MM.1S (cell line): ENCODE data around the gene CDADC1.

Experiments
- DNase-seq: peaks from one replicate; pipeline ENCODE4 v3.0.0-alpha.2; 2015
- H2AFZ ChIP-seq: fragments of 300-600 bp; sonication (generic); 2 replicates; pipeline ENCODE4 v1.6.0; 2016; ENCODE audit warnings: antibody characterized with exemption, low read length
- H3F3A ChIP-seq: fragments of 300-600 bp; sonication (generic); 2 replicates; pipeline ENCODE4 v1.6.1; 2016; ENCODE audit warnings: mild to moderate bottlenecking, antibody characterized with exemption, low read length, moderate library complexity, mixed read lengths; ENCODE audit not compliant: insufficient read depth
- H3K27ac ChIP-seq: fragments of 300-600 bp; sonication (generic); 2 replicates; pipeline ENCODE4 v1.5.1; 2016; ENCODE audit warnings: mild to moderate bottlenecking, low read length
- H3K27me3 ChIP-seq: fragments of 300-600 bp; sonication (generic); replicated peaks from 2 replicates; pipeline ENCODE4 v1.6.0; 2016; ENCODE audit warnings: low read length; ENCODE audit not compliant: insufficient read depth
- H3K36me3 ChIP-seq: fragments of 300-600 bp; sonication (generic); replicated peaks from 2 replicates; pipeline ENCODE4 v1.6.1; 2016; ENCODE audit warnings: mild to moderate bottlenecking, low read length, mixed read lengths; ENCODE audit not compliant: insufficient read depth
- H3K4me1 ChIP-seq: fragments of 300-600 bp; sonication (generic); 2 replicates; pipeline ENCODE4 v1.6.1; 2016; ENCODE audit warnings: low read length, mixed read lengths
- H3K4me2 ChIP-seq: fragments of 300-600 bp; sonication (generic); 2 replicates; pipeline ENCODE4 v1.6.0; 2016; ENCODE audit warnings: low read depth, low read length
- H3K4me3 ChIP-seq: fragments of 300-600 bp; sonication (generic); 2 replicates; pipeline ENCODE4 v1.5.1; 2016; ENCODE audit warnings: low read length, mixed read lengths
- H3K79me2 ChIP-seq: fragments of 300-600 bp; sonication (generic); 2 replicates; pipeline ENCODE4 v1.6.1; 2016; ENCODE audit warnings: mixed run types, low read length, mixed read lengths
- H3K9ac ChIP-seq: fragments of 300-600 bp; sonication (generic); 2 replicates; pipeline ENCODE4 v1.6.1; 2016; ENCODE audit warnings: low read length, mixed read lengths
- H3K9me2 ChIP-seq: fragments of 300-600 bp; sonication (generic); replicated peaks from 2 replicates; pipeline ENCODE4 v1.6.1; 2016; ENCODE audit warnings: mild to moderate bottlenecking, low read length, mixed read lengths; ENCODE audit not compliant: insufficient read depth
- H3K9me3 ChIP-seq: fragments of 300-600 bp; sonication (generic); replicated peaks from 2 replicates; pipeline ENCODE4 v1.6.1; 2016; ENCODE audit warnings: mild to moderate bottlenecking, low read length, mixed read lengths; ENCODE audit not compliant: insufficient read depth
- H4K20me1 ChIP-seq: fragments of 300-600 bp; sonication (generic); 2 replicates; pipeline ENCODE4 v1.6.1; 2016; ENCODE audit warnings: mild to moderate bottlenecking, low read length, moderate library complexity, mixed read lengths; ENCODE audit not compliant: insufficient read depth
- CTCF ChIP-seq: fragments of 300-600 bp; sonication (generic); IDR thresholded peaks from 2 replicates; pipeline ENCODE4 v1.5.1; 2016; ENCODE audit warnings: antibody characterized with exemption, low read length, mixed read lengths
- EZH2 ChIP-seq: fragments of 300-600 bp; sonication (generic); optimal IDR thresholded peaks from 2 replicates; pipeline ENCODE3; 2017; ENCODE audit warnings: low read depth, mild to moderate bottlenecking, antibody characterized with exemption, low read length, mixed read lengths
- EZH2phosphoT487 ChIP-seq: fragments of 300-600 bp; sonication (generic); IDR thresholded peaks from 2 replicates; pipeline ENCODE4 v1.6.1; 2018; ENCODE audit warnings: antibody characterized with exemption, low read length

Gene CDADC1

DNA sequence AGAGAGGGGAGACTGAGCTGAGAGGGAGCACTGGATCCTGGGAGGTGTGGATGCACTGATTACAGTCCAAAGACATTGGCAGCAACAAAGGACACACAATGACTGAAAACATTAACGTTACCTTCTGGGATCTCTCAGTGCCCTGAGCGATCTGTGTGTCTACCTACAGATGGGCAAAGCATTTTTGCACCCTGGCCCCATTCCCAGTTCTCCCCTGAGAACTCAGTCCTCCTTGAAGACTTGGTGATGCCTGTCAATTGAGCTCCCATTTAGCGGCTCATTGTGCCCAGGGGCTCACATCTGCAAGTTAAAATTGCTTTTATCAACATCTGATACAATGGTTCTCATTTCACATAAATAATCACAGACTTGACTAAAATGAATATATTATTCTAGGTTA lies 62.5 kb downstream of the CDADC1 start:
- DNase-seq, result no peak
- no peak overlapping the region for H3K4me3 ChIP-seq
- H3K4me2 ChIP-seq, result no peak overlapping the region
- TF ChIP-seq EZH2phosphoT487 (no peak), CTCF (no peak), EZH2 (no peak)
- H3K27ac ChIP-seq, result no peak overlapping the region
- no peaks in the 10 kb centered on the region for H3K79me2 ChIP-seq
- no peaks in the 10 kb centered on the region for H3K36me3 ChIP-seq
- no peaks in the 10 kb centered on the region for H3K9me2 ChIP-seq
- no peaks in the 10 kb centered on the region for H3K4me1 ChIP-seq
- H3K9me3 ChIP-seq, result no peaks in the 10 kb centered on the region
- no peak overlapping the region for H3K9ac ChIP-seq
- no peaks in the 10 kb centered on the region for H3F3A ChIP-seq
- H4K20me1 ChIP-seq, result no peaks in the 10 kb centered on the region
- H3K27me3 ChIP-seq, result no peaks in the 10 kb centered on the region
- H2AFZ ChIP-seq, result no peak overlapping the region

- Histone ChIP-seq H3K36me3 (no peaks in the 10 kb centered on the region), H3K4me2 (no peak overlapping the region), H3K9me2 (no peaks in the 10 kb centered on the region), H3F3A (no peaks in the 10 kb centered on the region), H3K9me3 (no peaks in the 10 kb centered on the region), H3K4me3 (no peak overlapping the region), H3K4me1 (no peaks in the 10 kb centered on the region), H3K27me3 (no peaks in the 10 kb centered on the region), H3K79me2 (no peaks in the 10 kb centered on the region), H2AFZ (no peak overlapping the region), H3K9ac (no peak overlapping the region), H3K27ac (no peak overlapping the region), H4K20me1 (no peaks in the 10 kb centered on the region)
- TF ChIP-seq CTCF (no peak), EZH2phosphoT487 (no peak), EZH2 (no peak)
- DNase-seq, result no peak
Measured at GRCh38 chr13:49311816-49312215, 64.1 kb downstream of the CDADC1 start.

DNA sequence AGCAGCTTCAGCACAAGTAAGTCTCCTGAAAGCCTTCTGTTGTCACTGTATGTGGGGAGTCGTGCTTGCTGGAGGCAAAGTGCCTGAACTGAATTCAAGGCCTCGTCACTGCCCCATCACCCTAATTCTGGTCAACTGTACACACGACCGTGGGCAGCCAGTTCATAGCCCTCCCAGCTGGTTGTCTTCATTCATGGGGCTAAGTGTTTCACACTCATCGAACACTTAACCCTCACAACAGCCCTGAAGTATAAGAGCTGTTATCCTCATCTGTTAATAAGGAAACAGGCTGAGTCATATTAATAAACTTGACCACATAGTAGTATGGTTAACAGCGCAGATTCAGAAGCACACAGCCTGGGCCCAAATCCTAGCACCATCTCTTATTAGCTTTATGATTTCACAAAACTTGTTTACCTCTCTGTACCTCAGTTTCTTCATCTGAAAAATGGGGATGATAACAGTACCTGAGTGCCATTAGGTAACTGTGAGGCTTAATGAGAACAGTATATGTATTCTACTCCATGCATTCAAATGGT lies 66.7 kb downstream of the CDADC1 start:
- no peaks in the 10 kb centered on the region for H3K9me3 ChIP-seq
- H3K4me1 ChIP-seq, result no peaks in the 10 kb centered on the region
- TF ChIP-seq CTCF, result no peak
- TF ChIP-seq EZH2phosphoT487, result no peak
- TF ChIP-seq EZH2, result no peak
- DNase-seq, result no peak
- H3K9me2 ChIP-seq, result no peaks in the 10 kb centered on the region
- H3K36me3 ChIP-seq, result no peaks in the 10 kb centered on the region
- no peaks in the 10 kb centered on the region for H3F3A ChIP-seq
- H3K4me2 ChIP-seq, result no peak overlapping the region
- H3K4me3 ChIP-seq, result no peak overlapping the region
- H3K79me2 ChIP-seq, result no peaks in the 10 kb centered on the region
- H3K27ac ChIP-seq, result no peak overlapping the region
- H3K27me3 ChIP-seq, result no peaks in the 10 kb centered on the region
- H2AFZ ChIP-seq, result no peak overlapping the region
- no peaks in the 10 kb centered on the region for H4K20me1 ChIP-seq
- H3K9ac ChIP-seq, result no peak overlapping the region
